Measurements from ENCODE around the gene SPRR4. TPM values are rescaled to one million over a fixed set of nuclear protein-coding genes. Genes with fewer than 3 reads are reported as not detected.

SPRR4 gene, protein sequence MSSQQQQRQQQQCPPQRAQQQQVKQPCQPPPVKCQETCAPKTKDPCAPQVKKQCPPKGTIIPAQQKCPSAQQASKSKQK
- not detected for total RNA-seq

DNA sequence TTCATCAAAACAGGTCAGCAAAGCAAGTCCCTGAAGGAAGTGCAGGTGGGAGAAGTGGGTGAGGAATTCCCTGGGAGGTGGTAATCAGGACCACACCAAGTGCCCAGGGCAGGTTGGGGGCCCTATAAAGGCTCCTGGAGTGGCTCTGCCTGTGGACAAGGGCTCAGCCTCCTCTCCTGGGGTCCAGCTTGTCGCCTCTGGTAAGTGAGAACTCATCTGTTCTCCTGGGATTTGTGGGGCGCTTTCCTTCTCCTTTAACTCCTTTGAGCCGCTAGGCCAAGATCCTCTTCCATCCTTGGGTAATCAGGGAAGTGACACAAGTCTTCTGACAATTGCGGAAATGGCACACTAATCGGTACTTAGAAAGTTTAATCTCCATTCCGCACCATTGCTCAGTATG is at the start of gene SPRR4:
Gene SPRR4, plus strand, starts transcription at position 154 of the 400 bp plus-strand sequence. CDS start 1,243 bp downstream, outside the sequence.
- DNase-seq (ENCODE audit: low spot score) (no peak), ATAC-seq (ENCODE audit: low FRiP score) (no peak)
- TF ChIP-seq, protein P1, sequence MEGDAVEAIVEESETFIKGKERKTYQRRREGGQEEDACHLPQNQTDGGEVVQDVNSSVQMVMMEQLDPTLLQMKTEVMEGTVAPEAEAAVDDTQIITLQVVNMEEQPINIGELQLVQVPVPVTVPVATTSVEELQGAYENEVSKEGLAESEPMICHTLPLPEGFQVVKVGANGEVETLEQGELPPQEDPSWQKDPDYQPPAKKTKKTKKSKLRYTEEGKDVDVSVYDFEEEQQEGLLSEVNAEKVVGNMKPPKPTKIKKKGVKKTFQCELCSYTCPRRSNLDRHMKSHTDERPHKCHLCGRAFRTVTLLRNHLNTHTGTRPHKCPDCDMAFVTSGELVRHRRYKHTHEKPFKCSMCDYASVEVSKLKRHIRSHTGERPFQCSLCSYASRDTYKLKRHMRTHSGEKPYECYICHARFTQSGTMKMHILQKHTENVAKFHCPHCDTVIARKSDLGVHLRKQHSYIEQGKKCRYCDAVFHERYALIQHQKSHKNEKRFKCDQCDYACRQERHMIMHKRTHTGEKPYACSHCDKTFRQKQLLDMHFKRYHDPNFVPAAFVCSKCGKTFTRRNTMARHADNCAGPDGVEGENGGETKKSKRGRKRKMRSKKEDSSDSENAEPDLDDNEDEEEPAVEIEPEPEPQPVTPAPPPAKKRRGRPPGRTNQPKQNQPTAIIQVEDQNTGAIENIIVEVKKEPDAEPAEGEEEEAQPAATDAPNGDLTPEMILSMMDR (IDR thresholded peaks at IDR 0.05): no peak

DNA sequence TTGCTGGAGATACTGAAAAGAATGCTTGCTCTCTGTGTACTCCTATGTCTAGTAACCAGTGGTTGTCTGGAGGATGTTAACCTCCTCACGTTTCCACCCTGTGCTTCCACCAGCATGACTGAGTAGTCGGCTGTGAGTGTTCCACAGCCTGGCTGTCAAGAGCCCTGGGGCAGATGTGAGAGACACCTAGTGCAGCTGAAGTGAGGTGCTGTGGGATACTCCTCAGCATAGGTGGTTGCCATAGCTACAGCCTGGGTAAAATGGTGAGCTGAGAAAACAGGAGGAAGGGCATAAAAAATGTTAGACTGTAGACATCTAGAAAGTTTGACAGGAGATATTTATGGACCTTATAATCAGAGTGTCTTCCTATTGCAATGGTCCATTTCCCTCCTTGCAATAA is 46.3 kb upstream of the SPRR4 start:
- no peak for DNase-seq (ENCODE audit: low spot score)
- no peak for ATAC-seq (ENCODE audit: low FRiP score)
- TF ChIP-seq, protein P1 (IDR thresholded peaks at IDR 0.05): no peak

DNA sequence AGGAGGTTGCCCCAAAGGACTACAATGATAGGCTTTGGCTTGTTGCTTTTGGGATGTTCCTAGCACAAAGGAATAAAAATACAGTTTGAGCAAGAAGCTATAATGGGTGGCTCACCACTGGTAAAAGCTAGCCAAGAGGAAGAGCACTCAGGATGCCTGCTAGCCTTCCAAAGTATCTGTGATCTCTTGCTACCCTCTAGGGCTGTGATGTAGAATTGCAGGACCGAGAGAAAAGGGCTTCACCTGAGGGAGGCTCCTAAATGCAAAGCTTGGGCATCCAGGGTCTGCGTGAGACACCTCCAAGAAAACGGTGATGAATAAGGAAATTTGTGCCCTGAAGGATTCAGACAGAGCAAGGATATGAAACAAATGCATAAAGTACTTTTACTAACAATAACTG is 44.4 kb upstream of the SPRR4 start:
- no peak for ATAC-seq (ENCODE audit: low FRiP score)
- TF ChIP-seq, protein P1 (IDR thresholded peaks at IDR 0.05): no peak
- no peak for DNase-seq (ENCODE audit: low spot score)

DNA sequence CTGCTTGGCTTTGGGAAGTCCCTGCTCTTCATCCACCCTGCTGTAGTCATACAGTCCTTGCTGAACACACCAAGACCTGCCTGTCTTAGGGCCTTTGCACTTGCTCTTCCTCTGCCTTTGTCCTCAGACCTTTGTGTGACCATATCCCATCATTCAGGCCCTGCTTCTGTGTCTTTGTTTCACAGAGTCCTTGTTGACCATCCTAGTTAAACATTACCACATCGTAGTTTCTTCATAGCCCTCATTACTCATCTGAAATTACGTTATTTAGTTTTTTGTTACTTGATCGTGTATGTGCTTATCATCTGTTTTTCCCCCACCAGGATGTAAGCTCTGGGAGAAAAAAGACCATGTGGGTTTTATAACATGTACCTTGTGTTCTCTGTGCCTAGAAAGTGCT is 41.8 kb upstream of the SPRR4 start:
- DNase-seq (ENCODE audit: low spot score) (no peak), ATAC-seq (ENCODE audit: low FRiP score) (no peak)
- TF ChIP-seq, protein P1 (IDR thresholded peaks at IDR 0.05): no peak

DNA sequence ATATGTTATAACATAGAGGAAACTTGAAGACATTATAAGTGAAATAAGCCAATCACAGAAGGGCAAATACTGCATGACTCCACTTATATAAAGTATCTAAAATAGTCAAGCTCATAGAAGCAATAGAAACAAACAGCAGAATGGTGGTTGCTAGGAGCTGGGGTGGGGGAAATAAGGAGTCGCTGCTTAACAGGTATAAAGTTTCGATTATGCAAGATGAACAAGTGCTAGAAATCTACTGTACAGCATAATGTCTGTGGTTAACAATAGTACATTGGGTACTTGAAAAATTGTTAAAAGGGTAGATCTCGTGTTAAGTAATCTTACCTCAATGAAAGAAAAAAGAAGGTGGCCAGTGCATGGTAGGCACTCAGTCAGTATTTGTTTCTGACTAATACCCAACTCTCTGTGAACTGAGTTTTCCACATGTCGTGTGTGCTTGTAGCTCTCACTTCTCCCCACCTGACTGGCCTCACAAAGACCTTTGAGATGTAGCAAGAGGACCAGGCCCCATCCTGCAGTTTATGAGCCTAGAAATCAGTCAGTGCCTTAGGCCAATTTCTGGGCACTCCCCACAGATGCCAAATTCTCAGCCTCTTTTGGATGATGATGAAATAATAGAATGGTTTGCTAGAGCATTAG is 38.2 kb upstream of the SPRR4 start:
- no peak for DNase-seq (ENCODE audit: low spot score)
- ATAC-seq (ENCODE audit: low FRiP score): no peak
- TF ChIP-seq, protein P1 (IDR thresholded peaks at IDR 0.05): no peak

DNA sequence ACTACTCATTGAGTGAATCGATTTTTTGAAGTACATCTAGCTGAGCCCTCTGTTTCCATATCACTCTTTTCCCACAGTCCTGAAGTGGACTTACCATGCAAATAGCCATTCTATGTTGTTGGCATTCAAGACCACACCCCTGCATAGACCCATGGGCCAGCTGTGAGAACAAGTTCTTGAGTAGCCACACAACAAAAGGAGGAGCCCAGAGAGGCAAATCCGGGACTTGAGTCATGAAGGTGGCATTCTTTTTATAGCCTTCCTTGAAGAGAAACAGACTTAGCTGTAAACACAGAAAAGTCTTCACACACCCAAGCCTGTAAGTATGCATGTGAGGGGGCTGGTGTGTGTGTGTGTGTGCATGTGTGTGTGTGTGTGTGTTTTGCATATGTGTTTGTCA is 37.3 kb upstream of the SPRR4 start:
- ATAC-seq (ENCODE audit: low FRiP score) (no peak), DNase-seq (ENCODE audit: low spot score) (no peak)
- TF ChIP-seq, protein P1 (IDR thresholded peaks at IDR 0.05): no peak

DNA sequence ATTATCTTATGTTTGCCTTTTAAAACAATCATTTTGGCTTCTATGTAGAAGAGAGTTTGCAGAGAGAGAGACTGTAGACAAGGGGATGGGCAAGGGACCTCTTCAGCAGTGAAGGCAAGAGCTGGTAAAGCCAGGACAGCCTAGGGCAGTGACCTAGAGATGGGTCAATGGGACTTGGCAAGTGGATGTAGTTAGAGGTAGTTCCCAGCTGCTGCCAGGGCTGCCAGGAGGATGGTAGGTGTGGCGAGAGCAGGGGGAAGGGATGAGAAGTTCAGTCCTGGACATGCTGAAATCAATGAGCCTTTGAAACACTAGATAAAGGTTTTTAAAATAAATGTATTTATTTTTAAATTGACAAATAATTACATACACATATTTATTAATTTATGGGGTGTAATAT is 29.8 kb upstream of the SPRR4 start:
- DNase-seq (ENCODE audit: low spot score) (no peak), ATAC-seq (ENCODE audit: low FRiP score) (no peak)
- TF ChIP-seq, protein P1 (IDR thresholded peaks at IDR 0.05): no peak
